GM12878 (cell line): ENCODE measurements around the gene MARVELD1. TPM values are rescaled to one million over a fixed set of nuclear protein-coding genes. Genes with fewer than 3 reads are reported as not detected.

Experiments used
- ATAC-seq: fragments of 200-7000 bp; cut with Tn5 transposase; 3 replicates; pipeline ENCODE4 v1.9.1; 2020; ENCODE audit warnings: mild to moderate bottlenecking, moderate library complexity
- BruUV-seq: library from RNA; stranded (reverse); fragments of 400-500 nt; replicated peaks from 2 replicates; lab custom pipeline; 2021; lab: Mats Ljungman, UMichigan
- CTCF ChIA-PET: fragments of 300-600 bp; sonication (Branson Sonifier 250); formaldehyde crosslinking; extraction: SDS; loops from one replicate; lab custom pipeline; 2021; ENCODE audit warnings: inconsistent platforms; lab: Yijun Ruan, JAX
- POLR2A ChIA-PET: fragments of 350-600 bp; formaldehyde crosslinking; extraction: SDS; loops from one replicate; lab custom pipeline; 2021; ENCODE audit warnings: inconsistent platforms; lab: Charles Lee
- RAD21 ChIA-PET: fragments of 300-600 bp; sonication (Branson Sonifier 250); formaldehyde crosslinking; loops from one replicate; lab custom pipeline; 2023; ENCODE audit warnings: antibody characterized with exemption; ENCODE audit not compliant: unreplicated experiment; lab: Charles Lee
- SMC1A ChIA-PET: fragments of 300-600 bp; sonication (Branson Sonifier 250); formaldehyde crosslinking; loops from one replicate; lab custom pipeline; 2023; ENCODE audit not compliant: unreplicated experiment, uncharacterized antibody; lab: Charles Lee
- DNase-seq: peaks from one replicate; pipeline ENCODE4 v3.0.0-alpha.2; 2011; ENCODE audit warnings: low read depth, low spot score
- FAIRE-seq: peaks from 3 replicates; lab custom pipeline; 2011; peaks lifted over from hg19 to GRCh38; lab: Jason Lieb, UNC
- H2AFZ ChIP-seq: 2 replicates; pipeline ENCODE4 v1.6.0; 2011; ENCODE audit warnings: low read depth, low read length, control low read depth; ENCODE audit not compliant: control insufficient read depth
- H3K27ac ChIP-seq: 2 replicates; pipeline ENCODE4 v1.5.1; 2011; ENCODE audit warnings: control low read depth; ENCODE audit not compliant: control insufficient read depth, insufficient read depth
- H3K27me3 ChIP-seq, 2 experiments: replicated peaks in 1 of 2; 2 replicates each; pipeline versions ENCODE4 v1.6.0 to v1.6.1; 2011; ENCODE audit warnings: low read length in 1 of 2; ENCODE audit not compliant: control insufficient read depth in 2 of 2, insufficient read depth in 2 of 2
- H3K36me3 ChIP-seq, 2 experiments: 2 replicates each; pipeline ENCODE4 v1.5.1; 2011; ENCODE audit warnings: low read length in 1 of 2; ENCODE audit not compliant: control insufficient read depth in 2 of 2, insufficient read depth in 2 of 2
- H3K4me1 ChIP-seq: 2 replicates; pipeline ENCODE4 v1.6.1; 2011; ENCODE audit warnings: mild to moderate bottlenecking, low read length, moderate library complexity, mixed read lengths; ENCODE audit not compliant: control insufficient read depth, insufficient read depth
- H3K4me2 ChIP-seq: 2 replicates; pipeline ENCODE4 v1.6.0; 2011; ENCODE audit warnings: control low read depth; ENCODE audit not compliant: control insufficient read depth, insufficient read depth
- H3K4me3 ChIP-seq: fragments of 200-600 bp; sonication (generic); 2 replicates; pipeline ENCODE4 v1.5.1; 2016
- H3K79me2 ChIP-seq: 2 replicates; pipeline ENCODE4 v1.6.0; 2011; ENCODE audit warnings: low read length; ENCODE audit not compliant: control insufficient read depth, insufficient read depth
- H3K9ac ChIP-seq: 2 replicates; pipeline ENCODE4 v1.8.0; 2011; ENCODE audit warnings: low read length, control low read depth, mixed read lengths; ENCODE audit not compliant: control insufficient read depth, insufficient read depth
- H3K9me3 ChIP-seq: replicated peaks from 3 replicates; pipeline ENCODE4 v1.5.1; 2011; ENCODE audit warnings: mild to moderate bottlenecking, low read length; ENCODE audit not compliant: control insufficient read depth, insufficient read depth
- H4K20me1 ChIP-seq: 2 replicates; pipeline ENCODE4 v1.6.0; 2011; ENCODE audit not compliant: control insufficient read depth, insufficient read depth
- BACH1 ChIP-seq: fragments of 450-650 bp; IDR thresholded peaks from 2 replicates; pipeline ENCODE4 v1.6.1; 2017; ENCODE audit warnings: mild to moderate bottlenecking, borderline replicate concordance
- CHD2 ChIP-seq: IDR thresholded peaks from 2 replicates; pipeline ENCODE4 v1.6.1; 2011; ENCODE audit warnings: low read depth, low read length, improper control_type of control experiment, borderline replicate concordance
- MYB ChIP-seq: fragments of 150-350 bp; IDR thresholded peaks from 2 replicates; pipeline ENCODE4 v1.6.1; 2014; ENCODE audit warnings: mild to moderate bottlenecking, low read depth, low read length, borderline replicate concordance
- NR2C2 ChIP-seq: IDR thresholded peaks from 2 replicates; pipeline ENCODE4 v1.6.1; 2011; ENCODE audit warnings: borderline replicate concordance, low read depth; ENCODE audit not compliant: control insufficient read depth, insufficient read length
- ZNF274 ChIP-seq: IDR thresholded peaks from one replicate; pipeline ENCODE4 v1.8.0; 2011; ENCODE audit not compliant: insufficient read length, insufficient read depth
- WGBS: methylation state at CpG from one replicate; pipeline ENCODE4 v1.1.6; 2016; ENCODE audit warnings: low lambda C conversion rate; ENCODE audit not compliant: insufficient replicate concordance, insufficient coverage; ENCODE audit errors: missing lambda C conversion rate; 5-methylcytosine and 5-hydroxymethylcytosine counted together
- in situ Hi-C: fragments of 300-500 bp; cut with MboI; formaldehyde crosslinking; loops from 9 replicates; pipeline ENCODE4 v1.14.3; 2018; ENCODE audit warnings: mixed read lengths
- intact Hi-C: fragments of 100-400 bp; cut with micrococcal nuclease; formaldehyde crosslinking; loops from one replicate; pipeline ENCODE4 v1.14.2; 2022; ENCODE audit not compliant: unreplicated experiment
- polyA plus RNA-seq, 11 experiments: library from polyadenylated mRNA; depleted of rRNA in 4 of 11; unstranded in 6 of 11; stranded (reverse) in 5 of 11; fragments of >200 nt; fragmentation: Nextera tagmentation in 4 of 11; fragmentation: Illumina TruSeq in 1 of 11; extraction: Ambion mirVana in 4 of 11; extraction: Trizol in 1 of 11; gene quantifications; 1 replicate in 1 of 11; 2 replicates in 10 of 11; pipeline versions ENCODE4 v1.2.1 to v1.2.3, GENCODE V29; 2011 to 2016; ENCODE audit warnings: inconsistent platforms in 2 of 11, missing spikeins in 2 of 11, low read depth in 1 of 11
- total RNA-seq, 4 experiments: library from RNA; depleted of rRNA in 3 of 4; stranded (reverse); fragments of >200 nt in 3 of 4; fragmentation: Illumina TruSeq in 1 of 4; extraction: Trizol in 1 of 4; gene quantifications; 2 replicates each; pipeline versions ENCODE4 v1.2.1 to v1.2.3, GENCODE V29; 2013 to 2021
- TF ChIP-seq, protein P1 (sequence below): fragments of 450-650 bp; formaldehyde crosslinking; IDR thresholded peaks from 2 replicates; pipeline ENCODE4 v1.5.0; 2022; ENCODE audit warnings: mild to moderate bottlenecking, missing genetic modification characterization
- TF ChIP-seq, protein P2 (sequence below): fragments of 150-350 bp; IDR thresholded peaks from 2 replicates; pipeline ENCODE4 v1.6.1; 2016; ENCODE audit warnings: low read depth, low read length

Gene MARVELD1
- total and polyA plus RNA-seq, 10 of the 15 experiments (the other 5 are each of a cell fraction or from before 2014, with no cell fraction given), result 0.54 to 8.4 (median 3.2) TPM

DNA sequence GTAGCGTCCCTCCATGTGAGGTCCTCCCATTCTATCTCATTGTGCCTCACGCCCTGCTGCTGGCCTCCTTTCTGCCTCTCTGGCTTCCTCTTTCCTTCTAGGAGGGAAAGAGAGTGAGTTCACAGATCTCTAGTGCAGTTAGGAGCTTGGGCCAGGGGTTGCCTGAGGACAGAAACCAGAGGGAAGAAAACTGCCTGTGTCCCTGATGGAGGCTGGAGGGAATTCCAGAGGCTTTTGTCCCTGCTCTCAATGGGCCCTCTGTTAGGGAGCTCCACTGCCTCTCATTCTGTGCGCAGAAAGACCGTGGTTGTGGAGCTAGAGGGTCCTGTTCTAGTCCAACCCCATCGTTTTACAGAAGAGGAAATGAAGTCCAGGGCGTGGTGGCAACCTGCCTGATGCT is 4.6 kb downstream of the MARVELD1 start (continued):
- TF ChIP-seq, protein P1, sequence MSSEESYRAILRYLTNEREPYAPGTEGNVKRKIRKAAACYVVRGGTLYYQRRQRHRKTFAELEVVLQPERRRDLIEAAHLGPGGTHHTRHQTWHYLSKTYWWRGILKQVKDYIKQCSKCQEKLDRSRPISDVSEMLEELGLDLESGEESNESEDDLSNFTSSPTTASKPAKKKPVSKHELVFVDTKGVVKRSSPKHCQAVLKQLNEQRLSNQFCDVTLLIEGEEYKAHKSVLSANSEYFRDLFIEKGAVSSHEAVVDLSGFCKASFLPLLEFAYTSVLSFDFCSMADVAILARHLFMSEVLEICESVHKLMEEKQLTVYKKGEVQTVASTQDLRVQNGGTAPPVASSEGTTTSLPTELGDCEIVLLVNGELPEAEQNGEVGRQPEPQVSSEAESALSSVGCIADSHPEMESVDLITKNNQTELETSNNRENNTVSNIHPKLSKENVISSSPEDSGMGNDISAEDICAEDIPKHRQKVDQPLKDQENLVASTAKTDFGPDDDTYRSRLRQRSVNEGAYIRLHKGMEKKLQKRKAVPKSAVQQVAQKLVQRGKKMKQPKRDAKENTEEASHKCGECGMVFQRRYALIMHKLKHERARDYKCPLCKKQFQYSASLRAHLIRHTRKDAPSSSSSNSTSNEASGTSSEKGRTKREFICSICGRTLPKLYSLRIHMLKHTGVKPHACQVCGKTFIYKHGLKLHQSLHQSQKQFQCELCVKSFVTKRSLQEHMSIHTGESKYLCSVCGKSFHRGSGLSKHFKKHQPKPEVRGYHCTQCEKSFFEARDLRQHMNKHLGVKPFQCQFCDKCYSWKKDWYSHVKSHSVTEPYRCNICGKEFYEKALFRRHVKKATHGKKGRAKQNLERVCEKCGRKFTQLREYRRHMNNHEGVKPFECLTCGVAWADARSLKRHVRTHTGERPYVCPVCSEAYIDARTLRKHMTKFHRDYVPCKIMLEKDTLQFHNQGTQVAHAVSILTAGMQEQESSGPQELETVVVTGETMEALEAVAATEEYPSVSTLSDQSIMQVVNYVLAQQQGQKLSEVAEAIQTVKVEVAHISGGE (CRISPR knock-in tag), result no peak
- TF ChIP-seq, protein P2, sequence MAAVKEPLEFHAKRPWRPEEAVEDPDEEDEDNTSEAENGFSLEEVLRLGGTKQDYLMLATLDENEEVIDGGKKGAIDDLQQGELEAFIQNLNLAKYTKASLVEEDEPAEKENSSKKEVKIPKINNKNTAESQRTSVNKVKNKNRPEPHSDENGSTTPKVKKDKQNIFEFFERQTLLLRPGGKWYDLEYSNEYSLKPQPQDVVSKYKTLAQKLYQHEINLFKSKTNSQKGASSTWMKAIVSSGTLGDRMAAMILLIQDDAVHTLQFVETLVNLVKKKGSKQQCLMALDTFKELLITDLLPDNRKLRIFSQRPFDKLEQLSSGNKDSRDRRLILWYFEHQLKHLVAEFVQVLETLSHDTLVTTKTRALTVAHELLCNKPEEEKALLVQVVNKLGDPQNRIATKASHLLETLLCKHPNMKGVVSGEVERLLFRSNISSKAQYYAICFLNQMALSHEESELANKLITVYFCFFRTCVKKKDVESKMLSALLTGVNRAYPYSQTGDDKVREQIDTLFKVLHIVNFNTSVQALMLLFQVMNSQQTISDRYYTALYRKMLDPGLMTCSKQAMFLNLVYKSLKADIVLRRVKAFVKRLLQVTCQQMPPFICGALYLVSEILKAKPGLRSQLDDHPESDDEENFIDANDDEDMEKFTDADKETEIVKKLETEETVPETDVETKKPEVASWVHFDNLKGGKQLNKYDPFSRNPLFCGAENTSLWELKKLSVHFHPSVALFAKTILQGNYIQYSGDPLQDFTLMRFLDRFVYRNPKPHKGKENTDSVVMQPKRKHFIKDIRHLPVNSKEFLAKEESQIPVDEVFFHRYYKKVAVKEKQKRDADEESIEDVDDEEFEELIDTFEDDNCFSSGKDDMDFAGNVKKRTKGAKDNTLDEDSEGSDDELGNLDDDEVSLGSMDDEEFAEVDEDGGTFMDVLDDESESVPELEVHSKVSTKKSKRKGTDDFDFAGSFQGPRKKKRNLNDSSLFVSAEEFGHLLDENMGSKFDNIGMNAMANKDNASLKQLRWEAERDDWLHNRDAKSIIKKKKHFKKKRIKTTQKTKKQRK, result no peak
- TF ChIP-seq CHD2 (no peak), NR2C2 (no peak)

DNA sequence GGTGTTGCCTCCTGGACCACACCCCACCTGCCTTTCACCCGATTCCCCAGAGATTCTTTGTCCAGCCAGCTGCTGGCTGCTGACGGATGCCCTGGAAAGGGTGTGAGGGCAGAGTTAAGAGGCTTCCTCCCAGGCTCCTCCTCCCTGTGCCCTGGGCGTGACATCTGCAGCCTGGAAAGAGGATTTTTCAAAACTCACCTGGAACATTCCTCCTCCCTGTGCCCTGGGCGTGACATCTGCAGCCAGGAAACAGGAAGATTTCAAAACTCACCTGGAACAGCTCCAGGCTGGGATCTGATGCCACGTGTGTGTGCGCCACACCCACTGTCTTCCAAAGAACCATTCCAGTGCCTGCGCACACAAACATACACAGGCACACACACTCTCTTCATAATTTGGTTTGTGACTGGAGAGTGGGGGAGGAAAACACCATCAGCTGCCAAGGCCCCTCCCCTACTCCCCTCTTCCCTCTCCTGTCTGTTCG is 5.2 kb downstream of the MARVELD1 start:
- no TSS peak for BruUV-seq
- no peaks in the 10 kb centered on the region for H3K9me3 ChIP-seq
- ChIA-PET SMC1A (no interaction called here), RAD21 (no interaction called here), POLR2A (interaction anchor here (0.6 kb wide), 1 partner anchor 886 kb away, joined by 3 read pairs; no protein-coding TSS in a partner anchor), CTCF (interaction anchor here (0.9 to 21.5 kb wide), 5 partner anchors 11 to 42 kb away, joined by 3 to 416 read pairs (median 3); partner anchors contain the start of genes AVPI1 and MARVELD1)
- no peak for FAIRE-seq
- H3K4me1 ChIP-seq, result peaks cover 3% of the 10 kb centered on the region; the same call in 1 of the 2 replicates
- H3K9ac ChIP-seq, result no peak overlapping the region
- TF ChIP-seq ZNF274 (no peak), BACH1 (no peak), MYB (no peak)
- H3K36me3 ChIP-seq, result no peaks in the 10 kb centered on the region
- no peak overlapping the region for H3K4me3 ChIP-seq
- H3K27ac ChIP-seq, result no peak overlapping the region
- H4K20me1 ChIP-seq, result no peaks in the 10 kb centered on the region
- no peak overlapping the region for H2AFZ ChIP-seq
- intact Hi-C loops (no loop called here), in situ Hi-C loops (no loop called here)
- H3K27me3 ChIP-seq, result peaks cover 0 to 2% of the 10 kb centered on the region in 2 experiments; a peak in 1 of 4 replicates
- H3K4me2 ChIP-seq, result no peak overlapping the region
- DNase-seq, result no peak
- 87% methylated on average over 7 of the region's 8 CpGs for WGBS
- no peaks in the 10 kb centered on the region for H3K79me2 ChIP-seq
- ATAC-seq, result no peak
